Measurements from ENCODE around the gene ZNF286A. TPM values are rescaled to one million over a fixed set of nuclear protein-coding genes. Genes with fewer than 3 reads are reported as not detected.
"Not testable (repeated sequence)": the region's sequence is repeated elsewhere in the genome, so short reads cannot be mapped to it uniquely, and the experiment has no call there.

The ZNF286A gene
- total RNA-seq, 1 donor from 2014 or later, result 9.4 TPM

GRCh38 chr17:15698967-15699366 lies 585 bp upstream of the ZNF286A start:
- DNase-seq (ENCODE audit: low spot score), result not testable (repeated sequence)

GRCh38 chr17:15699937-15700336 lies 385 bp downstream of the ZNF286A start:
- DNase-seq (ENCODE audit: low spot score), result not testable (repeated sequence)

GRCh38 chr17:15704239-15704638 lies 4.7 kb downstream of the ZNF286A start:
- DNase-seq (ENCODE audit: low spot score), result not testable (repeated sequence)

- not testable (repeated sequence) for DNase-seq (ENCODE audit: low spot score)
These were observed 5.3 kb downstream of the ZNF286A start for GRCh38 chr17:15704813-15705212.

- DNase-seq (ENCODE audit: low spot score), result not testable (repeated sequence)
These were observed 9.3 kb downstream of the ZNF286A start for GRCh38 chr17:15708879-15709278.

- not testable (repeated sequence) for DNase-seq (ENCODE audit: low spot score)
These were observed 17.3 kb downstream of the ZNF286A start for GRCh38 chr17:15716601-15717563.

- DNase-seq (ENCODE audit: low spot score), result not testable (repeated sequence)
These were observed 31.0 kb downstream of the ZNF286A start for GRCh38 chr17:15730535-15730934.

- DNase-seq (ENCODE audit: low spot score), result not testable (repeated sequence)
These were observed 32.3 kb downstream of the ZNF286A start, which contains the start of gene TBC1D26 for GRCh38 chr17:15731900-15732299. TSS of gene TBC1D26 (plus strand) at chr17:15732283. CDS start at chr17:15735349, 3,066 bp downstream.

GRCh38 chr17:15733174-15733789 lies 33.7 kb downstream of the ZNF286A start:
- DNase-seq (ENCODE audit: low spot score), result not testable (repeated sequence)

- DNase-seq (ENCODE audit: low spot score), result not testable (repeated sequence)
These were observed 37.0 kb downstream of the ZNF286A start for GRCh38 chr17:15736578-15736977.

- DNase-seq (ENCODE audit: low spot score), result no peak
These were observed 38.5 kb downstream of the ZNF286A start for GRCh38 chr17:15738066-15738465.

- DNase-seq (ENCODE audit: low spot score), result not testable (repeated sequence)
These were observed 39.7 kb downstream of the ZNF286A start for GRCh38 chr17:15739259-15739658.

GRCh38 chr17:15740041-15740440 lies 40.5 kb downstream of the ZNF286A start:
- DNase-seq (ENCODE audit: low spot score), result not testable (repeated sequence)

- no peak for DNase-seq (ENCODE audit: low spot score)
These were observed 41.1 kb downstream of the ZNF286A start for GRCh38 chr17:15740570-15741120.

GRCh38 chr17:15741624-15742023 lies 42.1 kb downstream of the ZNF286A start:
- no peak for DNase-seq (ENCODE audit: low spot score)

GRCh38 chr17:15742051-15742795 lies 42.7 kb downstream of the ZNF286A start:
- no peak for DNase-seq (ENCODE audit: low spot score)

GRCh38 chr17:15742921-15743320 lies 43.4 kb downstream of the ZNF286A start:
- DNase-seq (ENCODE audit: low spot score), result no peak

GRCh38 chr17:15744074-15744676 lies 44.6 kb downstream of the ZNF286A start:
- DNase-seq (ENCODE audit: low spot score), result no peak

GRCh38 chr17:15744885-15745284 lies 45.3 kb downstream of the ZNF286A start:
- DNase-seq (ENCODE audit: low spot score), result no peak

- not testable (repeated sequence) for DNase-seq (ENCODE audit: low spot score)
These were observed 49.9 kb downstream of the ZNF286A start for GRCh38 chr17:15749403-15749802.

All from mesenteric fat pad (tissue), 1 donor.